Measurements from ENCODE around the gene ATAD3B.

DNA sequence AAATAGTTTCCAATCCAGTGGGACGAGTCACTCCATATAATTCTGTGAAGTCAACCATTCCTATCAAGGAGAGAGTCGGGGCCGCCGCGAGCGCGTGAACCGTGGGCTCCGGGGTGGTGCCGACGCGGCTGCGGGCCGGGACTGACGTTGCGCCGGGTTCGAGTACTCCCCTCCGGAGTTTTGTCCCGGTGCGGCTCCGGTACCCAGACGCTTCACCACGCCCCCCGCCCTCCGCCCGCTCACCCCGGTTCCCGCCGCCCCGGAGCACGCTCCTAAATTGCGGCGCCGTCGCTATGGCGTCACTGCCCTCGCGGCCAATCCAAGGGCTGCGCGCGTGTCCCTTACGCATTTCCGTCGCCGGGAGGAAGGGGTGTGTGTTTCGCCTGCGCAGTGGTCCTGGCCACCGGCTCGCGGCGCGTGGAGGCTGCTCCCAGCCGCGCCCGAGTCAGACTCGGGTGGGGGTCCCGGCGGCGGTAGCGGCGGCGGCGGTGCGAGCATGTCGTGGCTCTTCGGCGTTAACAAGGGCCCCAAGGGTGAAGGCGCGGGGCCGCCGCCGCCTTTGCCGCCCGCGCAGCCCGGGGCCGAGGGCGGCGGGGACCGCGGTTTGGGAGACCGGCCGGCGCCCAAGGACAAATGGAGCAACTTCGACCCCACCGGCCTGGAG lies at the start of gene ATAD3B:
- TF ChIP-seq, protein P1, sequence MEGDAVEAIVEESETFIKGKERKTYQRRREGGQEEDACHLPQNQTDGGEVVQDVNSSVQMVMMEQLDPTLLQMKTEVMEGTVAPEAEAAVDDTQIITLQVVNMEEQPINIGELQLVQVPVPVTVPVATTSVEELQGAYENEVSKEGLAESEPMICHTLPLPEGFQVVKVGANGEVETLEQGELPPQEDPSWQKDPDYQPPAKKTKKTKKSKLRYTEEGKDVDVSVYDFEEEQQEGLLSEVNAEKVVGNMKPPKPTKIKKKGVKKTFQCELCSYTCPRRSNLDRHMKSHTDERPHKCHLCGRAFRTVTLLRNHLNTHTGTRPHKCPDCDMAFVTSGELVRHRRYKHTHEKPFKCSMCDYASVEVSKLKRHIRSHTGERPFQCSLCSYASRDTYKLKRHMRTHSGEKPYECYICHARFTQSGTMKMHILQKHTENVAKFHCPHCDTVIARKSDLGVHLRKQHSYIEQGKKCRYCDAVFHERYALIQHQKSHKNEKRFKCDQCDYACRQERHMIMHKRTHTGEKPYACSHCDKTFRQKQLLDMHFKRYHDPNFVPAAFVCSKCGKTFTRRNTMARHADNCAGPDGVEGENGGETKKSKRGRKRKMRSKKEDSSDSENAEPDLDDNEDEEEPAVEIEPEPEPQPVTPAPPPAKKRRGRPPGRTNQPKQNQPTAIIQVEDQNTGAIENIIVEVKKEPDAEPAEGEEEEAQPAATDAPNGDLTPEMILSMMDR (IDR thresholded peaks at IDR 0.05; ENCODE audit: low read depth, low read length, missing input control), result no peak
- TF ChIP-seq EGR1 (IDR thresholded peaks at IDR 0.05; ENCODE audit: low read depth in 2 of 2), result no peak
- no peak for TF ChIP-seq FOXA1 (IDR thresholded peaks at IDR 0.05)
- peak in 1 of 2 donors; percentile 15 for TF ChIP-seq RAD21 (IDR thresholded peaks at IDR 0.05)
- TF ChIP-seq ZBTB33 (IDR thresholded peaks at IDR 0.05), result no peak
- peak; percentile 30 for TF ChIP-seq YY1 (IDR thresholded peaks at IDR 0.05)
- TF ChIP-seq, protein P2, sequence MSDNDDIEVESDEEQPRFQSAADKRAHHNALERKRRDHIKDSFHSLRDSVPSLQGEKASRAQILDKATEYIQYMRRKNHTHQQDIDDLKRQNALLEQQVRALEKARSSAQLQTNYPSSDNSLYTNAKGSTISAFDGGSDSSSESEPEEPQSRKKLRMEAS (IDR thresholded peaks at IDR 0.05), result no peak
- no peak for TF ChIP-seq RXRA (IDR thresholded peaks at IDR 0.05)
- peak; percentile 48 for TF ChIP-seq SP1 (IDR thresholded peaks at IDR 0.05)
- TF ChIP-seq ATF3 (IDR thresholded peaks at IDR 0.05), result no peak
- no peak for TF ChIP-seq TAF1 (conservative IDR thresholded peaks at IDR 0.05)
- TF ChIP-seq, protein P3, sequence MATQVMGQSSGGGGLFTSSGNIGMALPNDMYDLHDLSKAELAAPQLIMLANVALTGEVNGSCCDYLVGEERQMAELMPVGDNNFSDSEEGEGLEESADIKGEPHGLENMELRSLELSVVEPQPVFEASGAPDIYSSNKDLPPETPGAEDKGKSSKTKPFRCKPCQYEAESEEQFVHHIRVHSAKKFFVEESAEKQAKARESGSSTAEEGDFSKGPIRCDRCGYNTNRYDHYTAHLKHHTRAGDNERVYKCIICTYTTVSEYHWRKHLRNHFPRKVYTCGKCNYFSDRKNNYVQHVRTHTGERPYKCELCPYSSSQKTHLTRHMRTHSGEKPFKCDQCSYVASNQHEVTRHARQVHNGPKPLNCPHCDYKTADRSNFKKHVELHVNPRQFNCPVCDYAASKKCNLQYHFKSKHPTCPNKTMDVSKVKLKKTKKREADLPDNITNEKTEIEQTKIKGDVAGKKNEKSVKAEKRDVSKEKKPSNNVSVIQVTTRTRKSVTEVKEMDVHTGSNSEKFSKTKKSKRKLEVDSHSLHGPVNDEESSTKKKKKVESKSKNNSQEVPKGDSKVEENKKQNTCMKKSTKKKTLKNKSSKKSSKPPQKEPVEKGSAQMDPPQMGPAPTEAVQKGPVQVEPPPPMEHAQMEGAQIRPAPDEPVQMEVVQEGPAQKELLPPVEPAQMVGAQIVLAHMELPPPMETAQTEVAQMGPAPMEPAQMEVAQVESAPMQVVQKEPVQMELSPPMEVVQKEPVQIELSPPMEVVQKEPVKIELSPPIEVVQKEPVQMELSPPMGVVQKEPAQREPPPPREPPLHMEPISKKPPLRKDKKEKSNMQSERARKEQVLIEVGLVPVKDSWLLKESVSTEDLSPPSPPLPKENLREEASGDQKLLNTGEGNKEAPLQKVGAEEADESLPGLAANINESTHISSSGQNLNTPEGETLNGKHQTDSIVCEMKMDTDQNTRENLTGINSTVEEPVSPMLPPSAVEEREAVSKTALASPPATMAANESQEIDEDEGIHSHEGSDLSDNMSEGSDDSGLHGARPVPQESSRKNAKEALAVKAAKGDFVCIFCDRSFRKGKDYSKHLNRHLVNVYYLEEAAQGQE (IDR thresholded peaks at IDR 0.05), result no peak
- no peak for TF ChIP-seq JUND (IDR thresholded peaks at IDR 0.05)

All from liver (tissue), 3 donors.